Activated CD8-positive, alpha-beta memory T cell treated with anti-CD3 and anti-CD28 coated beads, Interleukin-2, amount 10 ng/mL, durations not matched to agents 7 days and 5 days (primary cell): ENCODE results near the gene FNIP1. TPM values are rescaled to one million over a fixed set of nuclear protein-coding genes. Genes with fewer than 3 reads are reported as not detected.
"Not testable (repeated sequence)": the region's sequence is repeated elsewhere in the genome, so short reads cannot be mapped to it uniquely, and the experiment has no call there.

ENCODE experiments used
- ATAC-seq: fragments of 150-1000 bp; cut with Tn5 transposase; one replicate; pipeline ENCODE4 v1.10.0; 2021; ENCODE audit warnings: moderate library complexity
- CTCF ChIA-PET: fragments of 350-600 bp; sonication (Branson Sonifier 250); formaldehyde crosslinking; loops from one replicate; lab custom pipeline; 2021; ENCODE audit warnings: antibody characterized with exemption; lab: Charles Lee
- DNase-seq: peaks from one replicate; pipeline ENCODE4 v3.0.0-alpha.2; 2020
- H3K27ac Mint-ChIP-seq: one replicate; pipeline ENCODE4 v1.8.0; 2021; ENCODE audit warnings: mild to moderate bottlenecking, mixed read lengths
- H3K27me3 Mint-ChIP-seq: one replicate; pipeline ENCODE4 v1.8.0; 2021; ENCODE audit warnings: mixed read lengths
- H3K36me3 Mint-ChIP-seq: one replicate; pipeline ENCODE4 v1.8.0; 2021; ENCODE audit warnings: mild to moderate bottlenecking, mixed read lengths
- H3K4me1 Mint-ChIP-seq: one replicate; pipeline ENCODE4 v1.8.0; 2021; ENCODE audit warnings: mixed read lengths
- H3K4me3 Mint-ChIP-seq: one replicate; pipeline ENCODE4 v1.8.0; 2021; ENCODE audit warnings: mild to moderate bottlenecking, moderate library complexity, mixed read lengths
- H3K9me3 Mint-ChIP-seq: one replicate; pipeline ENCODE4 v1.8.0; 2022; ENCODE audit warnings: low read depth, mixed read lengths
- total RNA-seq, 2 experiments: library from RNA; stranded (reverse); gene quantifications; one replicate each; pipeline ENCODE4 v1.2.3, GENCODE V29; 2021

FNIP1 gene
- total RNA-seq, 2 experiments from 2014 or later, result 25.5 to 30.3 TPM

GRCh38 chr5:131610198-131611063, 186.4 kb downstream of the FNIP1 start:
- H3K4me3 Mint-ChIP-seq, result no peak overlapping the region
- H3K27me3 Mint-ChIP-seq, result no peaks in the 10 kb centered on the region
- CTCF ChIA-PET, result interaction anchor here (1.0 kb wide), 1 partner anchor 46 kb away, joined by 3 read pairs; no protein-coding TSS in a partner anchor
- H3K36me3 Mint-ChIP-seq, result peaks cover 29% of the 10 kb centered on the region
- ATAC-seq, result no peak
- no peak overlapping the region for H3K27ac Mint-ChIP-seq
- DNase-seq, result no peak
- peaks cover 2% of the 10 kb centered on the region for H3K9me3 Mint-ChIP-seq
- peaks cover 18% of the 10 kb centered on the region for H3K4me1 Mint-ChIP-seq

- H3K4me3 Mint-ChIP-seq, result no peak overlapping the region
- H3K27me3 Mint-ChIP-seq, result no peaks in the 10 kb centered on the region
- H3K9me3 Mint-ChIP-seq, result peaks cover 2% of the 10 kb centered on the region
- peaks cover 23% of the 10 kb centered on the region for H3K36me3 Mint-ChIP-seq
- ATAC-seq, result no peak
- no peak overlapping the region for H3K27ac Mint-ChIP-seq
- CTCF ChIA-PET, result no interaction called here
- H3K4me1 Mint-ChIP-seq, result peaks cover 23% of the 10 kb centered on the region
- no peak for DNase-seq
Observed at GRCh38 chr5:131609774-131610173, 187.0 kb downstream of the FNIP1 start.

DNA sequence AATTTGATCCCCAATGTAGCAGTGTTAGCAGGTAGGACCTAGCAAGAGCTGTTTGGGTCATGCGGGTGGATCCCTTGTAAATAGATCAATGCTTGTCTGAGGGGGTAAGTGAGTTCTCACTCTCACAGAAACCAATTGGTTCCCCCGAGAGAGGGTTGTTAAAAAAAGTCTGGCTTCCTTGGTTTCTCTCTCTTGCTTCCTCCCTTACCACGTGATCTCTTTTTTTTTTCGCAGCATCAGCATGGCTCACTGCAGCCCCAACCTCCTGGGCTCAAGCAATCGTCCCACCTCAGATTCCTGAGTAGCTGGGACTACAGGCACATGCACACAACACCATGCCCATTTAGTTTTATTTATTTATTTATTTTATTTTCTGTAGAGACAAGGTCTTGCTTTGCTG, 188.2 kb downstream of the FNIP1 start:
- Mint-ChIP-seq H3K9me3 (no peaks in the 10 kb centered on the region), H3K27ac (peak overlapping the region; percentile 41), H3K27me3 (no peaks in the 10 kb centered on the region), H3K4me1 (peaks cover 25% of the 10 kb centered on the region), H3K4me3 (no peak overlapping the region), H3K36me3 (peaks cover 13% of the 10 kb centered on the region)
- DNase-seq (no peak), ATAC-seq (no peak)
- CTCF ChIA-PET, result no interaction called here

DNA sequence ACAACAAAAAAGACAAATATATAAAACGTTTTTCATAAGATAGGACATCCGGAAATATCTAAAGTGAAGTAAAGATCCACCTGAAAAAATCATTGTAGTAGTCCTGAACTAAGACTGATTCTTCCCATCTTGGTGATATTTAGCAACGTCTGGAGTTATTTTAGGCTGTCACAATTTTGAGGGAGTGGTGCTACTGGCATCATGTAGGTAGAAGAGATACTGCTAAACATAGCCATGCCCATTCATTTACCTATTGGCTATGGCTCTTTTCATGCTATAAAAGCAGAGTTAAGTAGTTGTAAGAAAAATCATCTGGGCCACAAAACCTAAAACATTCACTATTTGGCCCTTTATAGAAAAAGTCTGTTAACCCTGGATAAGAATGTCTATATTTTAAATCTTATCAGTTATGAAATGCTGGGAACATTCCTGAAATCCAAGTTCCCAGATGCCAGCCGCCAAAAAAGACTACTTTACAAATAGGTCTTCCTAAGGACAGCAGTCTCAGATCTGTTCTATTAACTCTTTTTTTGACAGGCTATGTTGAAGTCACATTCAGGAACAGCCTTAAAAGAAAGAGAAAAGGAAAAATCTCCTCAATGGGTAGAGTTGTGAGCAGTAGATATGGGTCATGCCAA, 188.8 kb downstream of the FNIP1 start:
- Mint-ChIP-seq H3K4me1 (peaks cover 25% of the 10 kb centered on the region), H3K4me3 (no peak overlapping the region), H3K36me3 (peaks cover 12% of the 10 kb centered on the region), H3K9me3 (no peaks in the 10 kb centered on the region), H3K27me3 (no peaks in the 10 kb centered on the region), H3K27ac (peak overlapping the region; percentile 41)
- CTCF ChIA-PET, result no interaction called here
- no peak for ATAC-seq
- no peak for DNase-seq

DNA sequence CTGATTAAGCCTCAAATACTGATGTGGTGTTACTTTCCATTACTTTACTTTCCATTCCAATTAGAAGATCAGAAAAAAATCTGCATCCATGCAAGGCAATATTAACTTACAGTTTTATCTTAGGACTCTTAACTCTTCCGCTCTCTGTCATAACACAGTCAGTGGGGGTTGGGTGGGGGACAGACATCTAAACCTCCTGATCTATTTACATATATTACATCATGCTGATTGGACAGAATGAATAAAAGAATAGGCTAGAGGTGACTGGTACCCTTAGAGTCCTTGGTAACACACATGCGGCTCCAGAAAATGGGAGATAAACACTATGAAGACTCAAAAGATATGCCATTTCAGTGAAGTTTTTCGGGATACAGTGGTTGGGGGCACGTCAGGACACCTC, 189.4 kb downstream of the FNIP1 start:
- DNase-seq (no peak), ATAC-seq (no peak)
- Mint-ChIP-seq H3K9me3 (no peaks in the 10 kb centered on the region), H3K36me3 (peaks cover 13% of the 10 kb centered on the region), H3K27me3 (no peaks in the 10 kb centered on the region), H3K27ac (no peak overlapping the region), H3K4me1 (peaks cover 25% of the 10 kb centered on the region), H3K4me3 (no peak overlapping the region)
- CTCF ChIA-PET, result no interaction called here

DNA sequence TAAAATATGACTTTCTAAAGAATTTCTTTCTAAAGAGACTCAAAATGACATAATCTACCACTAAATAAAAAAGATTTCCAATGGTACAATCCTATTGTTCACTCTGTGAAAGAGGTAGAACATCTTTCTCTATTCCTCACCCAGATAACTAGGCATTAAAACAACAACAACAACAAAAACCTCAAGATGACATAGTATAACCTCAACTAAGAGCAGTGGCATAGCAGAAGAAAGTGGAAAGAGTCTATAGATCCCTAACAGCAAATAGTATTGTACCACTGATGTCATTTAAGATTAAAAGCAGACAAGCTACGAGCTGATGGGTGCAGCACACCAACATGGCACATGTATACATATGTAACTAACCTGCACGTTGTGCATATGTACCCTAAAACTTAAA, 191.7 kb downstream of the FNIP1 start:
- no peak overlapping the region for H3K27ac Mint-ChIP-seq
- peaks cover 18% of the 10 kb centered on the region for H3K36me3 Mint-ChIP-seq
- CTCF ChIA-PET, result interaction anchor here (0.7 to 1.6 kb wide), 3 partner anchors 16 to 403 kb away, joined by 4 read pairs; no protein-coding TSS in a partner anchor
- peaks cover 23% of the 10 kb centered on the region for H3K4me1 Mint-ChIP-seq
- no peak for DNase-seq
- no peak for ATAC-seq
- H3K27me3 Mint-ChIP-seq, result no peaks in the 10 kb centered on the region
- H3K9me3 Mint-ChIP-seq, result no peaks in the 10 kb centered on the region
- H3K4me3 Mint-ChIP-seq, result no peak overlapping the region

DNA sequence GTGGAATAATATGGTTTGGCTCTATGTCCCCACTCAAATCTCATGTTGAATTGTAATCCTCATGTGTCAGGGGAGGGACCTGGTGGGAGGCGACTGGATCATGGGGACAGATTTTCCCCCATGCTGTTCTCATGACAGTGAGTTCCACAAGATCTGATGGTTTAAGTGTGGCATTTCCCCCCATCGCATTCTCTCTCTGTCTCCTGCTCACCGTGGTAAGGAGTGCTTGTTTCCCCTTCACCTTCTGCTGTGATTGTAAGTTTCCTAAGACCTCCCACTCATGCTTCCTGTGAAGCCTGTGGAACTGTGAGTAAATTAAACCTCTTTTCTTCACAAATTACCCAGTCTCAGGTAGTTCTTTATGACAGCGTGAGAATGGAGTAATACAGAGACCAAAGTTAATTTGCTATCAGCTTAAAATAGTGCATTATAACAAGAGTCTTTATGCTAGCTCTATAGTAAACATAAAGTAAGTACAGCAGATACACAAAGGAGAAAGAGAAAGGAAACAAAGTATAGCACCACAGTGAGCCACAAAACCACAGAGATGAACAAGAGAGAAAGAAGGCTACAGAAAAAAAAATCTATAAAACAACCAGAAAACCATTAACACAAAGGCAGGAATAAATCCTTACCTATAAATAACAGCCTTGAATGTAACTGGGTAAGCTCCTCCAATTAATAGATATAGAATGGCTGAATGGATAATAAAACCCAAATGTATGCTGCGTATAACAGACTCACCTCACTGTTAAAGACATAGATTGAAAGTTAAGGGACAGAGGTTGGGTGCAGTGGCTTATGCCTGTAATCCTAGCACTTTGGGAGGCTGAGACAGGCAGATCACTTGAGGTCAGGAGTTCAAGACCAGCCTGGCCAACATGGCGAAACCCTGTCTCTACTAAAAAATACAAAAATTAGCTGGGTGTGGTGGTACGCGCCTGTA, 201.5 kb downstream of the FNIP1 start:
- Mint-ChIP-seq H3K9me3 (no peaks in the 10 kb centered on the region), H3K27me3 (no peaks in the 10 kb centered on the region), H3K4me1 (peaks cover 39% of the 10 kb centered on the region), H3K27ac (peak overlapping the region; percentile 69), H3K36me3 (peaks cover 20% of the 10 kb centered on the region), H3K4me3 (peak overlapping the region; percentile 38)
- ATAC-seq (peak; percentile 92), DNase-seq (no peak)
- CTCF ChIA-PET, result interaction anchor here (1.1 to 1.6 kb wide), 6 partner anchors 11 to 468 kb away, joined by 4 to 6 read pairs (median 4); no protein-coding TSS in a partner anchor

- Mint-ChIP-seq H3K36me3 (peaks cover 15% of the 10 kb centered on the region), H3K4me3 (no peak overlapping the region), H3K27me3 (no peaks in the 10 kb centered on the region), H3K9me3 (no peaks in the 10 kb centered on the region), H3K4me1 (peaks cover 44% of the 10 kb centered on the region), H3K27ac (no peak overlapping the region)
- CTCF ChIA-PET, result interaction anchor here (8.0 kb wide), 1 partner anchor 414 kb away, joined by 140 read pairs; no protein-coding TSS in a partner anchor
- no peak for ATAC-seq
- no peak for DNase-seq
Observed at GRCh38 chr5:131593921-131594320, 202.9 kb downstream of the FNIP1 start.

- not testable (repeated sequence) for H3K27ac Mint-ChIP-seq, H3K4me3 Mint-ChIP-seq, H3K9me3 Mint-ChIP-seq, ATAC-seq, H3K27me3 Mint-ChIP-seq, DNase-seq
- CTCF ChIA-PET, result interaction anchor here (0.9 to 8.0 kb wide), 2 partner anchors 407 to 414 kb away, joined by 4 to 140 read pairs; no protein-coding TSS in a partner anchor
- H3K36me3 Mint-ChIP-seq, result peaks cover 15% of the 10 kb centered on the region
- H3K4me1 Mint-ChIP-seq, result peaks cover 45% of the 10 kb centered on the region
Observed at GRCh38 chr5:131593436-131593835, 203.4 kb downstream of the FNIP1 start.

Other genes with a start within 250 kb of the FNIP1 start
- 10 to 100 TPM; 31.3 to 35.2 TPM for gene RAPGEF6, start 161.8 kb downstream of the FNIP1 start, total RNA-seq
- not detected for gene MEIKIN, start 148.6 kb upstream of the FNIP1 start, total RNA-seq
- 10 to 100 TPM in 1 of 2 experiments, 1 to 10 TPM in 1; 7.0 to 10.9 TPM for gene ACSL6, start 214.6 kb upstream of the FNIP1 start, total RNA-seq